ENCODE measurements around the gene OBSL1.

DNA sequence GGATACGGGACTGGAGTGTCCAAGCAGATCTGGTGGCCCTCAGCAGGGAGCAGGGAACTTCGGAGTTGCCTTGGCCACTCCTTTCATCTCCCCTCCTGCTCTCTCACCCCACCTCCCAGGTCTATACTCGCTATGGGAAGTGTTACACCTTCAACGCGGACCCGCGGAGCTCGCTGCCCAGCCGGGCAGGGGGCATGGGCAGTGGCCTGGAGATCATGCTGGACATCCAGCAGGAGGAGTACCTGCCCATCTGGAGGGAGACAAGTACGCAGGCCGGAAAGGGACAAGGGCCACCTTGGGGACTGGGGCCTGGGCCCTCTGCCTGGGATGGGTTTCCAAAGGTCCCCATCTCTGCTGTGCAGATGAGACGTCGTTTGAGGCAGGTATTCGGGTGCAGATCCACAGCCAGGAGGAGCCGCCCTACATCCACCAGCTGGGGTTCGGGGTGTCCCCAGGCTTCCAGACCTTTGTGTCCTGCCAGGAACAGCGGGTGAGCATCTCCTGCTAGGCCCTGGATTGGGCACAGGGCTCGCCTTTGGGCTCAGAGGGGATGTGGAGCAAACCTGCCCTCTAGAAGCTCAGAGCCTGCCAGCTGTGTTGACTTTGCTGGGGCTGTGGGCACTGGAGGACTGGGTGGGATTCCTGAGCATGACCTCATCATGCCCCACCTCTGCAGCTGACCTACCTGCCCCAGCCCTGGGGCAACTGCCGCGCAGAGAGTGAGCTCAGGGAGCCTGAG lies 39.5 kb downstream of the OBSL1 start:
- TF ChIP-seq, protein P1, sequence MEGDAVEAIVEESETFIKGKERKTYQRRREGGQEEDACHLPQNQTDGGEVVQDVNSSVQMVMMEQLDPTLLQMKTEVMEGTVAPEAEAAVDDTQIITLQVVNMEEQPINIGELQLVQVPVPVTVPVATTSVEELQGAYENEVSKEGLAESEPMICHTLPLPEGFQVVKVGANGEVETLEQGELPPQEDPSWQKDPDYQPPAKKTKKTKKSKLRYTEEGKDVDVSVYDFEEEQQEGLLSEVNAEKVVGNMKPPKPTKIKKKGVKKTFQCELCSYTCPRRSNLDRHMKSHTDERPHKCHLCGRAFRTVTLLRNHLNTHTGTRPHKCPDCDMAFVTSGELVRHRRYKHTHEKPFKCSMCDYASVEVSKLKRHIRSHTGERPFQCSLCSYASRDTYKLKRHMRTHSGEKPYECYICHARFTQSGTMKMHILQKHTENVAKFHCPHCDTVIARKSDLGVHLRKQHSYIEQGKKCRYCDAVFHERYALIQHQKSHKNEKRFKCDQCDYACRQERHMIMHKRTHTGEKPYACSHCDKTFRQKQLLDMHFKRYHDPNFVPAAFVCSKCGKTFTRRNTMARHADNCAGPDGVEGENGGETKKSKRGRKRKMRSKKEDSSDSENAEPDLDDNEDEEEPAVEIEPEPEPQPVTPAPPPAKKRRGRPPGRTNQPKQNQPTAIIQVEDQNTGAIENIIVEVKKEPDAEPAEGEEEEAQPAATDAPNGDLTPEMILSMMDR (IDR thresholded peaks at IDR 0.05; ENCODE audit: low read depth, low read length, poor library complexity, severe bottlenecking), result no peak
- TF ChIP-seq EZH2phosphoT487 (IDR thresholded peaks at IDR 0.05; ENCODE audit: borderline replicate concordance, low read length), result no peak
